ENCODE data around the gene ZNF639.
"Not testable (repeated sequence)": the region's sequence is repeated elsewhere in the genome, so short reads cannot be mapped to it uniquely, and the experiment has no call there.

The ZNF639 gene

GRCh38 chr3:179322286-179323196 lies at the start of gene ZNF639:
Gene ZNF639 (plus strand): TSS chr3:179323031. CDS start chr3:179328294, 5,263 bp downstream.
- no peak for FAIRE-seq

- FAIRE-seq = not testable (repeated sequence)
Measured at GRCh38 chr3:179274434-179274833, 48.4 kb upstream of the ZNF639 start.

GRCh38 chr3:179276001-179276400 lies 46.8 kb upstream of the ZNF639 start:
- no peak for FAIRE-seq

- no peak for FAIRE-seq
Measured at GRCh38 chr3:179276743-179277142, 46.1 kb upstream of the ZNF639 start.

GRCh38 chr3:179278151-179278550 lies 44.7 kb upstream of the ZNF639 start:
- no peak for FAIRE-seq

GRCh38 chr3:179278932-179279693 lies 43.7 kb upstream of the ZNF639 start:
- no peak for FAIRE-seq

- no peak for FAIRE-seq
Measured at GRCh38 chr3:179279837-179280236, 43.0 kb upstream of the ZNF639 start.

GRCh38 chr3:179281825-179282224 lies 41.0 kb upstream of the ZNF639 start:
- FAIRE-seq = no peak

- no peak for FAIRE-seq
Measured at GRCh38 chr3:179286331-179286730, 36.5 kb upstream of the ZNF639 start.

GRCh38 chr3:179288845-179289244 lies 34.0 kb upstream of the ZNF639 start:
- no peak for FAIRE-seq

- no peak for FAIRE-seq
Measured at GRCh38 chr3:179289295-179289694, 33.5 kb upstream of the ZNF639 start.

- no peak for FAIRE-seq
Measured at GRCh38 chr3:179292450-179292849, 30.4 kb upstream of the ZNF639 start.

- FAIRE-seq = no peak
Measured at GRCh38 chr3:179297971-179298725, 24.7 kb upstream of the ZNF639 start.

- FAIRE-seq = no peak
Measured at GRCh38 chr3:179299316-179299715, 23.5 kb upstream of the ZNF639 start.

GRCh38 chr3:179299999-179300613 lies 22.7 kb upstream of the ZNF639 start:
- FAIRE-seq = no peak

- FAIRE-seq = no peak
Measured at GRCh38 chr3:179301645-179302044, 21.2 kb upstream of the ZNF639 start.

- FAIRE-seq = no peak
Measured at GRCh38 chr3:179302111-179302510, 20.7 kb upstream of the ZNF639 start.

- FAIRE-seq = no peak
Measured at GRCh38 chr3:179304605-179305004, 18.2 kb upstream of the ZNF639 start.

GRCh38 chr3:179307362-179307761 lies 15.5 kb upstream of the ZNF639 start:
- FAIRE-seq = not testable (repeated sequence)

- no peak for FAIRE-seq
Measured at GRCh38 chr3:179308001-179308400, 14.8 kb upstream of the ZNF639 start.

- FAIRE-seq = no peak
Measured at GRCh38 chr3:179309225-179310078, 13.4 kb upstream of the ZNF639 start.

- FAIRE-seq = no peak
Measured at GRCh38 chr3:179318876-179319275, 4.0 kb upstream of the ZNF639 start.

All from endometrium (tissue), 2 donors.